K562 (cell line): ENCODE data around the gene EMC10. TPM values are rescaled to one million over a fixed set of nuclear protein-coding genes. Genes with fewer than 3 reads are reported as not detected.

ENCODE experiments used
- ATAC-seq: fragments of 200-7000 bp; cut with Tn5 transposase; 3 replicates; pipeline ENCODE4 v1.9.1; 2020; ENCODE audit warnings: moderate library complexity
- BruUV-seq: library from RNA; stranded (reverse); fragments of 400-500 nt; replicated peaks from 2 replicates; lab custom pipeline; 2021; lab: Mats Ljungman, UMichigan
- CTCF ChIA-PET: fragments of 300-600 bp; formaldehyde crosslinking; extraction: SDS; loops from one replicate; lab custom pipeline; 2021; ENCODE audit warnings: low intra/inter-chr PET ratio; lab: Yijun Ruan, JAX
- POLR2A ChIA-PET: fragments of 300-600, 350-650 bp; sonication (Branson Sonifier 250); formaldehyde crosslinking; extraction: SDS; loops from one replicate; lab custom pipeline; 2021; ENCODE audit warnings: antibody characterized with exemption, inconsistent platforms; lab: Yijun Ruan, JAX
- DNase-seq, 4 experiments: peaks; one replicate each; pipeline versions ENCODE4 v3.0.0 to v3.0.0-alpha.2; 2011 to 2018; ENCODE audit warnings: low spot score in 3 of 4, mixed read lengths in 3 of 4; ENCODE audit errors: extremely low read depth in 1 of 4
- FAIRE-seq: peaks from 2 replicates; lab custom pipeline; 2011; peaks lifted over from hg19 to GRCh38; lab: Jason Lieb, UNC
- H2AFZ ChIP-seq: 2 replicates; pipeline ENCODE4 v1.6.0; 2011; ENCODE audit warnings: low read depth, low read length, control low read depth, inconsistent platforms
- H3K27ac ChIP-seq: fragments of 200-600 bp; 3 replicates; pipeline ENCODE4 v1.8.0; 2011; ENCODE audit warnings: low read depth, mild to moderate bottlenecking, control low read depth, inconsistent platforms, low read length, moderate library complexity, mixed read lengths; ENCODE audit errors: extremely low read depth
- H3K27me3 ChIP-seq, 2 experiments: fragments of 300-600 bp in 1 of 2; 2 replicates in 1 of 2; 3 replicates in 1 of 2; pipeline versions ENCODE4 v1.6.0 to v1.8.0; 2011; ENCODE audit warnings: inconsistent platforms in 2 of 2, low read length in 2 of 2, mild to moderate bottlenecking in 1 of 2, mixed read lengths in 1 of 2, moderate library complexity in 1 of 2; ENCODE audit not compliant: control insufficient read depth in 2 of 2, insufficient read depth in 2 of 2
- H3K36me3 ChIP-seq: fragments of 300-600 bp; 3 replicates; pipeline ENCODE4 v1.8.0; 2011; ENCODE audit warnings: mild to moderate bottlenecking, low read length, inconsistent platforms; ENCODE audit not compliant: control insufficient read depth, insufficient read depth
- H3K4me1 ChIP-seq, 2 experiments: fragments of 200-600 bp in 1 of 2; replicated peaks in 1 of 2; 2 replicates in 1 of 2; 3 replicates in 1 of 2; pipeline versions ENCODE4 v1.5.1 to v1.8.0; 2011; ENCODE audit warnings: inconsistent platforms in 2 of 2, low read length in 2 of 2, mild to moderate bottlenecking in 1 of 2, mixed read lengths in 1 of 2, moderate library complexity in 1 of 2; ENCODE audit not compliant: control insufficient read depth in 2 of 2, insufficient read depth in 2 of 2
- H3K4me2 ChIP-seq: 2 replicates; pipeline ENCODE4 v1.6.1; 2011; ENCODE audit warnings: low read length, control low read depth, inconsistent platforms, mixed read lengths; ENCODE audit not compliant: insufficient read depth
- H3K4me3 ChIP-seq: fragments of 200-600 bp; sonication (generic), shearing (Covaris generic); 2 replicates; pipeline ENCODE4 v1.5.1; 2016; ENCODE audit warnings: control low read depth, inconsistent platforms
- H3K79me2 ChIP-seq: fragments of 200-600 bp; 3 replicates; pipeline ENCODE4 v1.8.0; 2011; ENCODE audit warnings: low read length, inconsistent platforms; ENCODE audit not compliant: control insufficient read depth, insufficient read depth
- H3K9ac ChIP-seq, 2 experiments: 2 replicates each; pipeline versions ENCODE4 v1.6.0 to v1.6.1; 2011; ENCODE audit warnings: low read depth in 2 of 2, low read length in 2 of 2, control low read depth in 1 of 2, inconsistent platforms in 1 of 2, mild to moderate bottlenecking in 1 of 2, mixed read lengths in 1 of 2; ENCODE audit not compliant: insufficient read depth in 1 of 2
- H3K9me1 ChIP-seq: one replicate; pipeline ENCODE4 v1.6.0; 2011; ENCODE audit warnings: inconsistent platforms, mild to moderate bottlenecking, low read length, moderate library complexity; ENCODE audit not compliant: control insufficient read depth, insufficient read depth
- H3K9me3 ChIP-seq: replicated peaks from 2 replicates; pipeline ENCODE4 v1.5.1; 2011; ENCODE audit warnings: low read depth, low read length, inconsistent platforms; ENCODE audit not compliant: control insufficient read depth, insufficient read depth
- H4K20me1 ChIP-seq: replicated peaks from 2 replicates; pipeline ENCODE4 v1.6.1; 2011; ENCODE audit warnings: low read length, inconsistent platforms, mixed read lengths; ENCODE audit not compliant: control insufficient read depth, insufficient read depth
- BACH1 ChIP-seq: fragments of 200-800 bp; sonication (Bioruptor generic); IDR thresholded peaks from 2 replicates; pipeline ENCODE4 v1.6.1; 2016; ENCODE audit warnings: missing genetic modification characterization, missing compliant biosample characterization
- FOXP1 ChIP-seq: sonication (generic); formaldehyde crosslinking; IDR thresholded peaks from 2 replicates; pipeline ENCODE4 v1.8.0; 2022; ENCODE audit warnings: mild to moderate bottlenecking, missing genetic modification reagents
- MAFG ChIP-seq: fragments of 450-650 bp; conservative IDR thresholded peaks from 2 replicates; pipeline ENCODE4 v1.6.1; 2016; ENCODE audit warnings: missing genetic modification characterization, missing compliant biosample characterization
- NR2C1 ChIP-seq, 2 experiments: fragments of 450-650 bp; IDR thresholded peaks; 2 replicates each; pipeline ENCODE4 v1.6.1; 2017; ENCODE audit warnings: mild to moderate bottlenecking in 2 of 2, antibody characterized with exemption in 1 of 2, inconsistent platforms in 1 of 2, missing compliant biosample characterization in 1 of 2, missing genetic modification characterization in 1 of 2
- NRF1 ChIP-seq, 2 experiments: fragments of 450-650 bp; IDR thresholded peaks in 1 of 2; conservative IDR thresholded peaks in 1 of 2; 2 replicates each; pipeline ENCODE4 v1.6.1; 2014; ENCODE audit warnings: mild to moderate bottlenecking in 2 of 2
- WGBS: fragments of 100-300 bp; shearing (Covaris generic); methylation state at CpG from one replicate; pipeline ENCODE4 v1.1.6; 2016; ENCODE audit warnings: low coverage, mixed read lengths; ENCODE audit not compliant: insufficient coverage; ENCODE audit errors: missing lambda C conversion rate; 5-methylcytosine and 5-hydroxymethylcytosine counted together
- in situ Hi-C: fragments of 300-500 bp; cut with MboI; formaldehyde crosslinking; loops from 4 replicates; pipeline ENCODE4 v1.15.0; 2018; ENCODE audit warnings: inconsistent platforms, mixed read lengths
- intact Hi-C: fragments of 100-400 bp; cut with micrococcal nuclease; formaldehyde crosslinking; loops from 2 replicates; pipeline ENCODE4 v1.14.2; 2022
- polyA plus RNA-seq, 8 experiments: library from polyadenylated mRNA; depleted of rRNA in 4 of 8; stranded (reverse) in 5 of 8; unstranded in 3 of 8; fragments of >200 nt; fragmentation: Nextera tagmentation in 2 of 8; fragmentation: Illumina TruSeq in 1 of 8; extraction: Ambion mirVana in 2 of 8; extraction: Trizol in 1 of 8; gene quantifications; 2 replicates each; pipeline versions ENCODE4 v1.2.1 to v1.2.3, GENCODE V29; 2011 to 2014; ENCODE audit warnings: inconsistent platforms in 1 of 8, missing spikeins in 1 of 8
- total RNA-seq, 7 experiments: library from RNA; depleted of rRNA in 6 of 7; stranded (reverse); fragments of >200 nt in 6 of 7; fragmentation: Illumina TruSeq in 2 of 7; extraction: Trizol in 2 of 7; gene quantifications; 2 replicates each; pipeline versions ENCODE4 v1.2.1 to v1.2.3, GENCODE V29; 2011 to 2021; ENCODE audit warnings: low replicate concordance in 1 of 7
- TF ChIP-seq, protein P1 (sequence below): fragments of 450-650 bp; IDR thresholded peaks from 2 replicates; pipeline ENCODE4 v1.6.1; 2018; ENCODE audit not compliant: partially characterized antibody

EMC10 gene
- total and polyA plus RNA-seq, 9 of the 15 experiments (the other 6 are each of a cell fraction or from before 2014, with no cell fraction given), result 1.4 to 46.0 (median 13.1) TPM

DNA sequence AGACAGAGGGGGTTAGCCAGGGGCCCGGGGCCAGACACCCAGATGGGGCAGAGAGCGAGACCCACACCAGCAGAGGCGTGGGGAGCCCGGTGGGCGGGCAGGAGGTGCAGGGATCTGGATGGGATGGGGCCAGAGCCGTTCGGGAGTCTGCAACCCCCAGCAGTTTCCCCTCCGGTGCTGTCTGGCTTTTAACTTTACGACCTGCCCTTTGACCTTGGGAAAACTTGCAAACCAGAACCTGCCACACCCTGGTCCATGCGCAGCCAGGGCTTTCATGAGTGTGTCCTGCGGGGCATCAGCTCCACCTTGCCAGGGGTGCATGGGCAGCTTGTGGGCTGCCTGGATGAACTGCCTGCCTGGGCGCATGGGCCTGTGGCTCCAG lies 24.9 kb downstream of the EMC10 start:
- H3K4me3 ChIP-seq, result no peak overlapping the region
- intact Hi-C loops, result no loop called here
- DNase-seq (no peak), FAIRE-seq (no peak), ATAC-seq (peak; percentile 29)
- H3K9me1 ChIP-seq, result no peaks in the 10 kb centered on the region
- CTCF ChIA-PET, result no interaction called here
- H3K9me3 ChIP-seq, result no peaks in the 10 kb centered on the region
- in situ Hi-C loops, result no loop called here
- H3K9ac ChIP-seq, result peak overlapping the region in 1 of 2 experiments; percentile 66; a peak in 2 of 4 replicates
- H3K4me1 ChIP-seq, result peaks cover 0 to 35% of the 10 kb centered on the region in 2 experiments; a peak in 4 of 5 replicates
- no peak overlapping the region for H3K4me2 ChIP-seq
- TF ChIP-seq NR2C1 (IDR thresholded peaks at IDR 0.05) (no peak), NR2C1 (tag; IDR thresholded peaks at IDR 0.05) (peak; percentile 59), NRF1 (conservative IDR thresholded peaks at IDR 0.05 in 1 of 2, IDR thresholded peaks at IDR 0.05 in 1 of 2) (peak in 1 of 2 experiments; percentile 19; a peak in 1 of 4 replicates), BACH1 (tag) (no peak), MAFG (tag) (no peak), FOXP1 (CRISPR knock-in tag) (no peak)
- TF ChIP-seq, protein P1, sequence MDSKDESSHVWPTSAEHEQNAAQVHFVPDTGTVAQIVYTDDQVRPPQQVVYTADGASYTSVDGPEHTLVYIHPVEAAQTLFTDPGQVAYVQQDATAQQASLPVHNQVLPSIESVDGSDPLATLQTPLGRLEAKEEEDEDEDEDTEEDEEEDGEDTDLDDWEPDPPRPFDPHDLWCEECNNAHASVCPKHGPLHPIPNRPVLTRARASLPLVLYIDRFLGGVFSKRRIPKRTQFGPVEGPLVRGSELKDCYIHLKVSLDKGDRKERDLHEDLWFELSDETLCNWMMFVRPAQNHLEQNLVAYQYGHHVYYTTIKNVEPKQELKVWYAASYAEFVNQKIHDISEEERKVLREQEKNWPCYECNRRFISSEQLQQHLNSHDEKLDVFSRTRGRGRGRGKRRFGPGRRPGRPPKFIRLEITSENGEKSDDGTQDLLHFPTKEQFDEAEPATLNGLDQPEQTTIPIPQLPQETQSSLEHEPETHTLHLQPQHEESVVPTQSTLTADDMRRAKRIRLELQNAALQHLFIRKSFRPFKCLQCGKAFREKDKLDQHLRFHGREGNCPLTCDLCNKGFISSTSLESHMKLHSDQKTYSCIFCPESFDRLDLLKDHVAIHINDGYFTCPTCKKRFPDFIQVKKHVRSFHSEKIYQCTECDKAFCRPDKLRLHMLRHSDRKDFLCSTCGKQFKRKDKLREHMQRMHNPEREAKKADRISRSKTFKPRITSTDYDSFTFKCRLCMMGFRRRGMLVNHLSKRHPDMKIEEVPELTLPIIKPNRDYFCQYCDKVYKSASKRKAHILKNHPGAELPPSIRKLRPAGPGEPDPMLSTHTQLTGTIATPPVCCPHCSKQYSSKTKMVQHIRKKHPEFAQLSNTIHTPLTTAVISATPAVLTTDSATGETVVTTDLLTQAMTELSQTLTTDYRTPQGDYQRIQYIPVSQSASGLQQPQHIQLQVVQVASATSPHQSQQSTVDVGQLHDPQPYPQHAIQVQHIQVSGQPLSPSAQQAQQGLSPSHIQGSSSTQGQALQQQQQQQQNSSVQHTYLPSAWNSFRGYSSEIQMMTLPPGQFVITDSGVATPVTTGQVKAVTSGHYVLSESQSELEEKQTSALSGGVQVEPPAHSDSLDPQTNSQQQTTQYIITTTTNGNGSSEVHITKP, result peak; percentile 58
- no peaks in the 10 kb centered on the region for H3K79me2 ChIP-seq
- POLR2A ChIA-PET, result interaction anchor here (0.5 to 0.6 kb wide), 2 partner anchors 150 to 200 kb away, joined by 3 to 4 read pairs; no protein-coding TSS in a partner anchor
- H3K27ac ChIP-seq, result no peak overlapping the region
- no TSS peak for BruUV-seq
- H2AFZ ChIP-seq, result no peak overlapping the region
- no peaks in the 10 kb centered on the region for H3K36me3 ChIP-seq
- H3K27me3 ChIP-seq, result no peaks in the 10 kb centered on the region
- WGBS, result 40% methylated on average over 12 of the region's 12 CpGs
- no peaks in the 10 kb centered on the region for H4K20me1 ChIP-seq
